ENCODE measurements around the gene FASTKD3.
"Not testable (repeated sequence)": the region's sequence is repeated elsewhere in the genome, so short reads cannot be mapped to it uniquely, and the experiment has no call there.

FASTKD3 gene

GRCh38 chr5:7868773-7869473 lies at the start of gene FASTKD3, which contains the start of gene MTRR:
TSS of gene FASTKD3 (minus strand) at chr5:7869031. CDS start at chr5:7868083, 948 bp downstream.
TSS of gene MTRR (plus strand) at chr5:7869148. CDS start at chr5:7870795, 1,647 bp downstream.
- DNase-seq: peak; percentile 93

GRCh38 chr5:7917130-7918123 lies 48.6 kb upstream of the FASTKD3 start:
- no peak for DNase-seq

- DNase-seq: no peak
These were observed 47.5 kb upstream of the FASTKD3 start for GRCh38 chr5:7916171-7916804.

GRCh38 chr5:7911429-7911771 lies 42.6 kb upstream of the FASTKD3 start:
- not testable (repeated sequence) for DNase-seq

GRCh38 chr5:7910738-7911428 lies 42.1 kb upstream of the FASTKD3 start:
- DNase-seq: no peak

- DNase-seq: no peak
These were observed 39.5 kb upstream of the FASTKD3 start for GRCh38 chr5:7908317-7908716.

GRCh38 chr5:7907612-7908011 lies 38.8 kb upstream of the FASTKD3 start:
- DNase-seq: no peak

- DNase-seq: no peak
These were observed 35.3 kb upstream of the FASTKD3 start for GRCh38 chr5:7904170-7904569.

GRCh38 chr5:7902666-7903625 lies 34.1 kb upstream of the FASTKD3 start:
- no peak for DNase-seq

GRCh38 chr5:7902201-7902600 lies 33.4 kb upstream of the FASTKD3 start:
- no peak for DNase-seq

- no peak for DNase-seq
These were observed 28.3 kb upstream of the FASTKD3 start for GRCh38 chr5:7897014-7897600.

GRCh38 chr5:7894860-7895259 lies 26.0 kb upstream of the FASTKD3 start:
- DNase-seq: no peak

GRCh38 chr5:7894439-7894838 lies 25.6 kb upstream of the FASTKD3 start:
- DNase-seq: no peak

GRCh38 chr5:7888901-7889300 lies 20.1 kb upstream of the FASTKD3 start:
- DNase-seq: no peak

GRCh38 chr5:7886849-7887475 lies 18.1 kb upstream of the FASTKD3 start:
- peak; percentile 67 for DNase-seq

GRCh38 chr5:7884491-7885267 lies 15.8 kb upstream of the FASTKD3 start:
- DNase-seq: peak; percentile 59

- no peak for DNase-seq
These were observed 14.1 kb upstream of the FASTKD3 start for GRCh38 chr5:7882926-7883325.

GRCh38 chr5:7881816-7882215 lies 13.0 kb upstream of the FASTKD3 start:
- peak; percentile 70 for DNase-seq

GRCh38 chr5:7881091-7881490 lies 12.3 kb upstream of the FASTKD3 start:
- no peak for DNase-seq

GRCh38 chr5:7878381-7878873 lies 9.6 kb upstream of the FASTKD3 start:
- no peak for DNase-seq

Measured in midbrain (tissue), 1 donor.